GM18508 (cell line): ENCODE data around the gene ATP6V0C.

Experiments
- ATAC-seq: cut with Tn5 transposase; IDR thresholded peaks from one replicate; pipeline ENCODE4 v1.9.1; 2021; ENCODE audit warnings: moderate number of reproducible peaks; ENCODE audit not compliant: insufficient read depth, unreplicated experiment

The ATP6V0C gene

DNA sequence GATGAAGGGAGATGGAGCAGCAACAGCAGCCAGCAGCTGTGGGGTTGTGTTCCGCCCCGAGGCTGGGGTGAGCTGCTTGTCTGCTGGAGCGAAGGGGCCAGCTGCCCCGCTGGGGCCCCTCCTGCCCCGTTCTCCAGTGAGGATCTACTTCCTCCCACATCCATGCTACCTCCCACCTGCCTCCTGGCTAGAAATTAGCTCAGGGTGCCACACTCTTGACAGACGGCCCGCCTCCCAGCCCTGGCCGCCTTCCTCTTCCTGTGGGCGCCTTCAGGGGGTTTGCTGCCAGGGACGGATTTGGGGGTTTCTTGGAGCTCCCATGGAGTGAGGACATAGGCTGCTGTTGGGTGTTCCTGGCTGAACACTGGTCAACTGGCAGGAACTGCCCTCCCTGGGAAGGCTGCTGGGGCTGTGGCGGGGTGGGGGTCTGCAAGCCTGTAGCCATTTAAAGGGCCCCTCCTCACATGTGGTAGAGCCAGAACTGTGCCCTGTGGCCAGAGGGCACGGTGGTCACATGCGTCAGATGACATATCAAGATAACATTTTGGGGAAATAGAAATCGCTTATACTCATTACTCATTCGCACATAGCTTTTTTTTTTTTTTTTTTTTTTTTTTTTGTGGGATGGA is 25.7 kb upstream of the ATP6V0C start:
- ATAC-seq = no peak

DNA sequence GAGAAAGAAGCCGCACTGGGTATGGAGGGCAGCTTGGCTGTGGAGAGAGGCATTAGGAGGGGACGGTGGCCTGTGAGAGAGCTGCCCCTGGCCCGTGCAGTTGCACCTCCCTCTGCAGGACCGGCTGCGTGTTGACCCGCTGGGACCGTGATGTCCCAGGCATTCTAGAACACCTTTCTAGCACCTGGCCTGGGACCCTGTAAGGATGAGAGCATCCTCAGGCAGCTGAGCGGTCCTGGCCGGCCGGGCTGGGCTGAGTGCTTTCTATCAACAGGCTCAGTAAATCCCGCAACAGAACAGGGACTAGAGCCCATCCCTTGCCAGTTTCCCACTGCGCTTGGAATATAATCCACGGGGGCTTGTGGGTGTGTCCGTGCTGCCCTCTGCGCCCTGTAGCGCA is 24.2 kb upstream of the ATP6V0C start:
- ATAC-seq = no peak

GRCh38 chr16:2490190-2491105 is 23.3 kb upstream of the ATP6V0C start:
- no peak for ATAC-seq

GRCh38 chr16:2492292-2492691 is 21.5 kb upstream of the ATP6V0C start:
- no peak for ATAC-seq

DNA sequence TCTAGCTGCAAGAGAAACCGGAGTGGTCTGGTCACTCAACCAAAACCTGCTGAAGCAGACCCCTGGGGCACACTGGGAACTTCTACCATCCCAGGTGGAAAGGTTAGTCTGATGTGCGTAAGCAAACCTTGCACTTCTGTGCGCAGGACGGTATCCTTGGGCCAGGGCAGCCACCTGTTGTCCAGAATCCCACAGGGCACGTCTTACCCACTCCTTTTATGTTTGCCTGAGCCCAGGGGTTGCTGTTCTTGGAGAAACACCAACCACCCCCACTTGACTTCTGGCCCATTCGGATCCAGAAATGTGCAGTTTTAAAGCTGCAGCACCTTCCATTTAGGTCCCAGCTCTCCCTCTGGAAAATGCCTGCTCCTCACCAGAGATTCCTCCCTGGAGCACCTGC is 20.1 kb upstream of the ATP6V0C start:
- no peak for ATAC-seq

DNA sequence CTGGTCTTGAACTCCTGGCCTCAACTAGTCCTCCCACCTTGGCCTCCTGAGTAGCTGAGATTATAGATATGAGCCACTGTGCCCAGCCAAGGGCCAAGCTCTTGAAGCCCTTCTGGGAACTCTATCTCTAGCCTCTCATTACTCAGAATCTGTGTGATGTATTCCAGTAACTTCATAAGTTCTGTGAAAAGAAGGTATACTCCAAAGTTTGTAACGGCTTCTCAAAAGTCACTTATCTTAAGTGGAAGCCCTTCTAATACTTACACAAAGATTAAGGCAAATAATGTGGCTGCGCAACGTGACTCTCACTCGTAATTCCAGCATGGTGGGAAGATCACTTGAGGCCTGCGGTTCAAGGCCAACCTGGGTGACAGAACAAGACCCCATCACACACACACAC is 19.1 kb upstream of the ATP6V0C start:
- ATAC-seq = no peak

- ATAC-seq = no peak
These were observed 18.7 kb upstream of the ATP6V0C start for GRCh38 chr16:2495041-2495440.

GRCh38 chr16:2496223-2497115 is 17.3 kb upstream of the ATP6V0C start:
- ATAC-seq = no peak

DNA sequence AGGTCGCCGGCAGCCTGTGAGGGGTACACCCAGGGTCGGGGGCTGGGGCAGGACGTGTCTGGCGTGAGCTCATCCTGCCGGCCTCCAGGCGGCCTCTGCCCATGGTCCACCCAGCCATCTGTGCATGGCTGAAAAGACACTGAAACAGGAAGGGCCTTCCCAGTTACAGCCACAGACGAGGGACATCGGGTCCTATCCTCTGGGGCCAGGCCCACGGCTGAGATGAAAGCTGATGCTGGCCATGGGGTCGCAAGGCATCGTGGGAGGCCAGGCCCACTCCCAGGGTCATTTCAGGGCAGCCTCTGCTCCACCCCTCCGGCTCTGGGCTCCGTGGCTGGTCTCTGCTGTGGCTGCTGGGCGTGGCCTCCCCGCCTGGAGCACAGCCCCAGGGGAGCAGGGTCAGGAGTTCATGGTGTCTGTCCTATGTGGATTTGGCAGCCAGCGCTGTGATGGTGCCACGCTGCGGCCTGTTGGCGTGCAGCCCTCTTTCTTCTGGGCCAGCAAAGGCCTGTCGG is 16.6 kb upstream of the ATP6V0C start:
- ATAC-seq = no peak

DNA sequence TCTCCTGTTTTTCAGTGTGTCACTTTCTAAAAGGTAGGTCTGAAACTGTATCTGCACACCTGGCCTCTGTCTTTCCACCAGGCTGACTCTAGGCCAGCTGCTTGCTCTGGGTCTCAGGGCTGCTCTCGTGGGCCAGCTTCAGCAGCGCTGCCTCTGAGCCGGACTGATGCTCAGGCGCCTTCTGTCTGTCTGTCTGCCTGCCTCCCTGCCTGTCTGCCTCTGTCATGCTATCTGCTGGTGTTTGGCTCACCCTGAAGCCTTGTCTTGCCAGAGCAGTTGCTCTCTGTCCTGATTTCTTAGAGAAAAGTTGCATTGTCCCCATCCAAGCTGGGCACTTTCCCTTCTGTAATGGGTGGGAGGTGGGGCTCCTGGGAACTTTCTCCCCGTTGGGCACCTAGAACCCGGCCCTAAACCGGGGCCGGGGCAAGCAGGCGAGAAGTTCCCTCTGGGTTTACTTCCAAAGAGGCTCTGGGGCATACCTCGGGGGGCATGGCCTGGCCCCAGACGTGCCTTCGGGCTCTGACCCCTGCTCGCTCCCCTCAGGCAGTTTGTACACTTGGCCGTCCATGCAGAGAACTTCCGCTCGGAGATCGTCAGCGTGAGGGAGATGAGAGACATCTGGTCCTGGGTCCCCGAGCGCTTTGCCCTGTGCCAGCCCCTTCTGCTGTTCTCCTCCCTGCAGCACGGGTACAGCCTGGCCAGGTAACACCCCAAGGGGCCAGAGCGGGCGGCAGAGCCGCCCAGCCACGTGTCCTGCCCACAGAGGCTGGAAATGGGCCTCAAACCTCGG is 15.9 kb upstream of the ATP6V0C start:
- no peak for ATAC-seq

GRCh38 chr16:2498531-2499253 is 15.1 kb upstream of the ATP6V0C start:
- no peak for ATAC-seq

- ATAC-seq = no peak
These were observed 14.3 kb upstream of the ATP6V0C start for GRCh38 chr16:2499454-2499853.

- no peak for ATAC-seq
These were observed 13.8 kb upstream of the ATP6V0C start for GRCh38 chr16:2499890-2500429.

DNA sequence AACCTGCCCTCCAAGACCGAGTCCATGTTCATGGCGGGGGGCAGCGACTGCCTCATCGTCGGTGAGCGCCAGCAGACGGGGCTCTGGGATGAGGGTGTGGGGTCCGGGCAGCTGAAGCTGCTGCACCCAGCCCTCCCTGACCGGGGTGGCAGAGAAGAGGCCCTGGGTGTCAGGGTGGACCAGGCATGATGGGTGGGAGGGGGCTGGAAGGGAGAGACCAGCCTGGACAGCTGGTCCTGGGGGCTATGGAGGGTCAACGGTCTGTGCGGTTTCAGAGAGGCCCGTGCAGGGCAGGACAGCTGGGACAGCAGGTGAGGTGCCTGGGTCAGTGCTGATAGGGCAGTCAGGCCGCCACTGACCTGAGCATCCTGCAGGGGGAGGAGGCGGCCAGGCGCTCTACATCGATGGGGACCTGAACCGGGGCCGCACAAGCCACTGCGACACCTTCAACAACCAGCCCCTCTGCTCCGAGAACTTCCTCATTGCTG is 13.3 kb upstream of the ATP6V0C start:
- no peak for ATAC-seq

- no peak for ATAC-seq
These were observed 12.6 kb upstream of the ATP6V0C start for GRCh38 chr16:2500918-2501750.

DNA sequence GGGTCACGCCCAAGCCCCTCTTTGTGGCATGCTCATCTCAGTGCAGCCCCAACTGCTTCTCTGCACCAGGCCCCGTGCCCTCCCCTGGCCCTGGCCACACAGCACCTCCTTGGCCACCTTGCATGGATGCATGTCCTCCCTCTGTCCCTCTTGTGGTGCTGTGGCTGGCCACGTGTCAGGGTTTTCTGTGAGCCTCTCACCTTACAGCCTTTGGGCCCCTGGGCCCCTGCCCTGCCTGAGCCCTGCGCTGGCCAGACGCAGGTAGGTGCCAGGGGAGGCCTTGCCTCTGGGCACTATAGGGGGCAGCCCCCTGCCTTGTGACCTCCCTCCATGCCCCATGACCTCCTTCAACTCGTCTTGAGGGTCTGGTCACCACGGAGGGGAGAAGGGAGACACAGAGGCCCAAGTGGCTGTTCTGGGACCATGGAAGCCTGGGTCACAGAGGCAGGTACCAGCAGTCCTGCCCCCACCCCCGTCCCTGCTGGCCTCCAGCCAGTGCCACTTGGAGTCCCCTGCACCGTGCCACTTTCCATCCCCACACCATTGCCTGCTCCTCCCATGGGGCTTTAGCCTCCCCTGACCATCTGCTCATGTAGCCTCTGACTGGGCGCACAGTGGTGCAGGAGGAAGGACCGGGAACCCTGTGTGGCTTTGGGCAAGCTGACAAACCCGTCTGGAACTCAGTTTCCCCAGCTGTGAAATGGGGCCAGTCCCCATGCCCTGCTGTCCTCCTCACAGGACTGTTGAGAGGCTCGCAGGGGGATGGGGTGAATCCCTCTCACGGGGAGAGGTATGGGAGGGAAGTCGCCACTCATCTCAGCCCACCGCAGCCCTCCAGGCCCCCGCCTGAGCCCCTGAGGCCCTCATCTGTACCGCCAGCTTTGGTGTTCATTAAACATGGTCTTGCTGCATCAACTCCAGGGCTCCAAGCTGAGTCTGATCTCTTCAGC is 11.5 kb upstream of the ATP6V0C start:
- ATAC-seq = no peak

- ATAC-seq = no peak
These were observed 8.1 kb upstream of the ATP6V0C start for GRCh38 chr16:2505695-2506094.
